ENCODE measurements around the gene LYST. TPM values are rescaled to one million over a fixed set of nuclear protein-coding genes. Genes with fewer than 3 reads are reported as not detected.
A peak's percentile ranks its signal among the peaks of the same experiment; 100 is the strongest.

LYST gene
- polyA plus RNA-seq, 4 donors: 2.9 to 6.6 (median 5.0) TPM

DNA sequence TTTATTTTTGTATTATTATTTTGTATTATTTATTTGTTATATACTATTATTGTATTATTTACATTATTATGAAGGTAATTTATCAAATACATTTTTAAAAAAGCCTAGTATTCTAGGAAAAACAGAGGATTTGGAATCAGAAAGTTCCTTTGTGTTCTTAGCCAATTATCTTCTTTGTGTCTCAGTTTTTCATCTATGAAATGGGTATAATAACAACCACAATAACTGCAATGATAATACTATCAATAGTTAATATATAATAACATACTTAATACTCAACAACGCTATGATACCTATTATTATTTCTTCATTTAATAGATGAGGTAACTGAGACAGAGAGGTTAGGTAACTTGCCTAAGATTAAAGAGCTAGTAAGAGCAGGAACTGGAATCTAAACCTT lies 136.7 kb downstream of the LYST start:
- H3K4me1 ChIP-seq (ENCODE audit: control insufficient read depth in 3 of 3, insufficient read depth in 2 of 3, low read depth in 1 of 3, low read length in 2 of 3): no peaks in the 10 kb centered on the region
- no peak for DNase-seq
- peak; percentile 51 for FAIRE-seq
- no peak overlapping the region for H3K4me3 ChIP-seq (ENCODE audit: low read depth in 1 of 3, low read length in 3 of 3)
- WGBS, 3 donors: 87 to 97% (median 92%) methylated on average over 1 of the region's 1 CpG
- H3K9me3 ChIP-seq (ENCODE audit: control insufficient read depth in 2 of 2, insufficient read depth in 1 of 2, low read depth in 1 of 2, low read length in 1 of 2): no peaks in the 10 kb centered on the region
- H3K27ac ChIP-seq (ENCODE audit: low read depth in 1 of 3, low read length in 2 of 3): no peak overlapping the region
- peaks cover 0 to 3% (median 2%) of the 10 kb centered on the region in 3 donors for H3K36me3 ChIP-seq (ENCODE audit: control insufficient read depth in 3 of 3, insufficient read depth in 2 of 3, low read depth in 1 of 3, low read length in 3 of 3)
- H3K27me3 ChIP-seq (ENCODE audit: control insufficient read depth in 3 of 3, insufficient read depth in 3 of 3, low read length in 3 of 3): no peaks in the 10 kb centered on the region

GRCh38 chr1:235726557-235726956 lies 140.1 kb downstream of the LYST start:
- H3K27me3 ChIP-seq (ENCODE audit: control insufficient read depth in 3 of 3, insufficient read depth in 3 of 3, low read length in 3 of 3): no peaks in the 10 kb centered on the region
- no peak for DNase-seq
- no peak overlapping the region for H3K27ac ChIP-seq (ENCODE audit: low read depth in 1 of 3, low read length in 2 of 3)
- no peak for FAIRE-seq
- no peak overlapping the region for H3K4me3 ChIP-seq (ENCODE audit: low read depth in 1 of 3, low read length in 3 of 3)
- 93 to 97% (median 96%) methylated on average over 1 of the region's 1 CpG for WGBS, 3 donors
- no peaks in the 10 kb centered on the region for H3K9me3 ChIP-seq (ENCODE audit: control insufficient read depth in 2 of 2, insufficient read depth in 1 of 2, low read depth in 1 of 2, low read length in 1 of 2)
- H3K4me1 ChIP-seq (ENCODE audit: control insufficient read depth in 3 of 3, insufficient read depth in 2 of 3, low read depth in 1 of 3, low read length in 2 of 3): peaks cover 0 to 3% (median 0%) of the 10 kb centered on the region in 3 donors
- H3K36me3 ChIP-seq (ENCODE audit: control insufficient read depth in 3 of 3, insufficient read depth in 2 of 3, low read depth in 1 of 3, low read length in 3 of 3): peaks cover 2 to 5% (median 2%) of the 10 kb centered on the region in 3 donors

- 69 to 89% (median 87%) methylated on average over 3 of the region's 3 CpGs for WGBS, 3 donors
- peaks cover 2 to 5% (median 2%) of the 10 kb centered on the region in 3 donors for H3K36me3 ChIP-seq (ENCODE audit: control insufficient read depth in 3 of 3, insufficient read depth in 2 of 3, low read depth in 1 of 3, low read length in 3 of 3)
- H3K4me3 ChIP-seq (ENCODE audit: low read depth in 1 of 3, low read length in 3 of 3): no peak overlapping the region
- no peak for FAIRE-seq
- H3K9me3 ChIP-seq (ENCODE audit: control insufficient read depth in 2 of 2, insufficient read depth in 1 of 2, low read depth in 1 of 2, low read length in 1 of 2): no peaks in the 10 kb centered on the region
- no peaks in the 10 kb centered on the region for H3K27me3 ChIP-seq (ENCODE audit: control insufficient read depth in 3 of 3, insufficient read depth in 3 of 3, low read length in 3 of 3)
- H3K27ac ChIP-seq (ENCODE audit: low read depth in 1 of 3, low read length in 2 of 3): no peak overlapping the region
- peaks cover 0 to 5% (median 0%) of the 10 kb centered on the region in 3 donors for H3K4me1 ChIP-seq (ENCODE audit: control insufficient read depth in 3 of 3, insufficient read depth in 2 of 3, low read depth in 1 of 3, low read length in 2 of 3)
- DNase-seq: no peak
Observed at GRCh38 chr1:235725434-235725833, 141.3 kb downstream of the LYST start.

GRCh38 chr1:235724730-235725129 lies 142.0 kb downstream of the LYST start:
- H3K4me1 ChIP-seq (ENCODE audit: control insufficient read depth in 3 of 3, insufficient read depth in 2 of 3, low read depth in 1 of 3, low read length in 2 of 3): peaks cover 0 to 5% (median 0%) of the 10 kb centered on the region in 3 donors
- no peak overlapping the region for H3K27ac ChIP-seq (ENCODE audit: low read depth in 1 of 3, low read length in 2 of 3)
- H3K27me3 ChIP-seq (ENCODE audit: control insufficient read depth in 3 of 3, insufficient read depth in 3 of 3, low read length in 3 of 3): no peaks in the 10 kb centered on the region
- FAIRE-seq (no peak), DNase-seq (no peak)
- WGBS, 3 donors: 94 to 99% (median 96%) methylated on average over 2 of the region's 2 CpGs
- H3K36me3 ChIP-seq (ENCODE audit: control insufficient read depth in 3 of 3, insufficient read depth in 2 of 3, low read depth in 1 of 3, low read length in 3 of 3): peaks cover 2 to 5% (median 2%) of the 10 kb centered on the region in 3 donors
- H3K4me3 ChIP-seq (ENCODE audit: low read depth in 1 of 3, low read length in 3 of 3): no peak overlapping the region
- no peaks in the 10 kb centered on the region for H3K9me3 ChIP-seq (ENCODE audit: control insufficient read depth in 2 of 2, insufficient read depth in 1 of 2, low read depth in 1 of 2, low read length in 1 of 2)

DNA sequence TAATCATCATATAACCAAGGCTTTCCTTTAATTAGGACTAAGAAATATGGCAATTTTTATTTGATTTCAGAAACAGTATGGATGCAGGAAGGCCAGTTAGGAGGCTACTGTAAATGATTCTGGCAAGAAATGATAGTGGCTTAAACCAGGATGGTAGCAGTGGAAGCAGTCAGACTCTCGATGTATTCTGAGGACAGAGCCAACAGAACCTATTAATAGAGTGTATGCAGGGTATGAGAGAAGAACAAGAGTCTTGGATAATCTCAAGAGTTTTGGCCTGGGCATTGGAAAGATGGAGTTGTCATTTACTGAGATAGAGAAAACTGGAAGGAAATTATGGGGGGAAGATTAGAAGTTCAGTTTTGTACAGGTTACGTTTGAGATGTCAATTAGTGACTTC lies 143.8 kb downstream of the LYST start:
- no peak overlapping the region for H3K4me3 ChIP-seq (ENCODE audit: low read depth in 1 of 3, low read length in 3 of 3)
- WGBS, 3 donors: 95 to 98% (median 98%) methylated on average over 2 of the region's 2 CpGs
- no peak for DNase-seq
- no peaks in the 10 kb centered on the region for H3K9me3 ChIP-seq (ENCODE audit: control insufficient read depth in 2 of 2, insufficient read depth in 1 of 2, low read depth in 1 of 2, low read length in 1 of 2)
- H3K36me3 ChIP-seq (ENCODE audit: control insufficient read depth in 3 of 3, insufficient read depth in 2 of 3, low read depth in 1 of 3, low read length in 3 of 3): peaks cover 0 to 2% (median 2%) of the 10 kb centered on the region in 3 donors
- peaks cover 0 to 5% (median 0%) of the 10 kb centered on the region in 3 donors for H3K4me1 ChIP-seq (ENCODE audit: control insufficient read depth in 3 of 3, insufficient read depth in 2 of 3, low read depth in 1 of 3, low read length in 2 of 3)
- no peak overlapping the region for H3K27ac ChIP-seq (ENCODE audit: low read depth in 1 of 3, low read length in 2 of 3)
- no peak for FAIRE-seq
- no peaks in the 10 kb centered on the region for H3K27me3 ChIP-seq (ENCODE audit: control insufficient read depth in 3 of 3, insufficient read depth in 3 of 3, low read length in 3 of 3)

DNA sequence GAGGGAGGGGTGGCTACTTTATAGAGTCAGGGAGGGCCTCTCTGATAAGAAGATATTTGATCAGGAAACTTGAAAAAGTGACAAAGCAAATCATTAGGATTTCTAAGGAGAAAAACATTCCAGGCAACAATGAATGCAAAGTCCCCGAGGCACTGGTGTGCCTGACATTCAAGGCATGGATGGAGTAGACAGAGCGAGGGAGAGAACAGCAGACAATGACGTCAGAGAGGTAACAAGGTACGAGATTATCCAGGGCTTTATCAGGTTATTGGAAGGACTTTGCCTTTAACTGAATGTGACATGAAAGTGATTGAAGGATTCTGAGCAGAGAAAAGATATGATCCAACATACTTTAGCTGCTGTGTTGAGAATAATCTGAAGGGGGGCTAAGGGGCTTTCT lies 144.7 kb downstream of the LYST start:
- peak; percentile 86 to 94 for DNase-seq
- no peak overlapping the region for H3K4me3 ChIP-seq (ENCODE audit: low read depth in 1 of 3, low read length in 3 of 3)
- FAIRE-seq: no peak
- no peaks in the 10 kb centered on the region for H3K27me3 ChIP-seq (ENCODE audit: control insufficient read depth in 3 of 3, insufficient read depth in 3 of 3, low read length in 3 of 3)
- peaks cover 0 to 5% (median 0%) of the 10 kb centered on the region in 3 donors for H3K4me1 ChIP-seq (ENCODE audit: control insufficient read depth in 3 of 3, insufficient read depth in 2 of 3, low read depth in 1 of 3, low read length in 2 of 3)
- no peaks in the 10 kb centered on the region for H3K9me3 ChIP-seq (ENCODE audit: control insufficient read depth in 2 of 2, insufficient read depth in 1 of 2, low read depth in 1 of 2, low read length in 1 of 2)
- H3K36me3 ChIP-seq (ENCODE audit: control insufficient read depth in 3 of 3, insufficient read depth in 2 of 3, low read depth in 1 of 3, low read length in 3 of 3): peaks cover 0 to 2% (median 2%) of the 10 kb centered on the region in 3 donors
- H3K27ac ChIP-seq (ENCODE audit: low read depth in 1 of 3, low read length in 2 of 3): peak overlapping the region in 1 of 3 donors; percentile 71
- 17 to 66% (median 44%) methylated on average over 4 of the region's 4 CpGs for WGBS, 3 donors

GRCh38 chr1:235720544-235720943 lies 146.2 kb downstream of the LYST start:
- H3K9me3 ChIP-seq (ENCODE audit: control insufficient read depth in 2 of 2, insufficient read depth in 1 of 2, low read depth in 1 of 2, low read length in 1 of 2): no peaks in the 10 kb centered on the region
- no peaks in the 10 kb centered on the region for H3K27me3 ChIP-seq (ENCODE audit: control insufficient read depth in 3 of 3, insufficient read depth in 3 of 3, low read length in 3 of 3)
- peaks cover 0 to 2% (median 2%) of the 10 kb centered on the region in 3 donors for H3K36me3 ChIP-seq (ENCODE audit: control insufficient read depth in 3 of 3, insufficient read depth in 2 of 3, low read depth in 1 of 3, low read length in 3 of 3)
- 87 to 89% (median 88%) methylated on average over 4 of the region's 4 CpGs for WGBS, 3 donors
- FAIRE-seq (no peak), DNase-seq (no peak)
- peaks cover 0 to 5% (median 0%) of the 10 kb centered on the region in 3 donors for H3K4me1 ChIP-seq (ENCODE audit: control insufficient read depth in 3 of 3, insufficient read depth in 2 of 3, low read depth in 1 of 3, low read length in 2 of 3)
- no peak overlapping the region for H3K27ac ChIP-seq (ENCODE audit: low read depth in 1 of 3, low read length in 2 of 3)
- no peak overlapping the region for H3K4me3 ChIP-seq (ENCODE audit: low read depth in 1 of 3, low read length in 3 of 3)

GRCh38 chr1:235714205-235714897 lies 152.4 kb downstream of the LYST start:
- DNase-seq: peak; percentile 8 to 11
- Histone ChIP-seq H3K4me3 (ENCODE audit: low read depth in 1 of 3, low read length in 3 of 3) (no peak overlapping the region), H3K36me3 (ENCODE audit: control insufficient read depth in 3 of 3, insufficient read depth in 2 of 3, low read depth in 1 of 3, low read length in 3 of 3) (no peaks in the 10 kb centered on the region), H3K27me3 (ENCODE audit: control insufficient read depth in 3 of 3, insufficient read depth in 3 of 3, low read length in 3 of 3) (no peaks in the 10 kb centered on the region), H3K4me1 (ENCODE audit: control insufficient read depth in 3 of 3, insufficient read depth in 2 of 3, low read depth in 1 of 3, low read length in 2 of 3) (no peaks in the 10 kb centered on the region), H3K9me3 (ENCODE audit: control insufficient read depth in 2 of 2, insufficient read depth in 1 of 2, low read depth in 1 of 2, low read length in 1 of 2) (no peaks in the 10 kb centered on the region), H3K27ac (ENCODE audit: low read depth in 1 of 3, low read length in 2 of 3) (no peak overlapping the region)
- FAIRE-seq: no peak
- 72 to 77% (median 74%) methylated on average over 4 of the region's 4 CpGs for WGBS, 3 donors

Data from small intestine (tissue), 7 donors.